Superior temporal gyrus (tissue), 1 donor: ENCODE measurements around the gene HPSE2.
"Not testable (repeated sequence)": the region's sequence is repeated elsewhere in the genome, so short reads cannot be mapped to it uniquely, and the experiment has no call there.

Source experiments
- DNase-seq: peaks from one replicate; pipeline ENCODE4 v3.0.0-alpha.2; 2016; ENCODE audit errors: extremely low spot score

The HPSE2 gene

GRCh38 chr10:99005254-99005653, 230.4 kb downstream of the HPSE2 start:
- no peak for DNase-seq

- DNase-seq, result no peak
These were observed 230.9 kb downstream of the HPSE2 start for GRCh38 chr10:99004738-99005137.

GRCh38 chr10:99002392-99002791, 233.3 kb downstream of the HPSE2 start:
- no peak for DNase-seq

GRCh38 chr10:98997596-98997995, 238.1 kb downstream of the HPSE2 start:
- no peak for DNase-seq

- DNase-seq, result no peak
These were observed 241.6 kb downstream of the HPSE2 start for GRCh38 chr10:98994030-98994429.

GRCh38 chr10:98983751-98984150, 251.9 kb downstream of the HPSE2 start:
- not testable (repeated sequence) for DNase-seq

- no peak for DNase-seq
These were observed 255.3 kb downstream of the HPSE2 start for GRCh38 chr10:98980353-98980752.

- DNase-seq, result no peak
These were observed 264.2 kb downstream of the HPSE2 start for GRCh38 chr10:98971464-98971863.

- no peak for DNase-seq
These were observed 268.1 kb downstream of the HPSE2 start for GRCh38 chr10:98967601-98968000.

- DNase-seq, result no peak
These were observed 272.0 kb downstream of the HPSE2 start for GRCh38 chr10:98963608-98964007.

GRCh38 chr10:98959379-98959778, 276.3 kb downstream of the HPSE2 start:
- no peak for DNase-seq

GRCh38 chr10:98957801-98958200, 277.9 kb downstream of the HPSE2 start:
- DNase-seq, result no peak

- DNase-seq, result no peak
These were observed 278.9 kb downstream of the HPSE2 start for GRCh38 chr10:98956576-98957260.

GRCh38 chr10:98953251-98953650, 282.4 kb downstream of the HPSE2 start:
- DNase-seq, result no peak

- no peak for DNase-seq
These were observed 284.2 kb downstream of the HPSE2 start for GRCh38 chr10:98951269-98952000.

- no peak for DNase-seq
These were observed 285.5 kb downstream of the HPSE2 start for GRCh38 chr10:98950106-98950505.

- DNase-seq, result no peak
These were observed 286.3 kb downstream of the HPSE2 start for GRCh38 chr10:98949306-98949705.

- no peak for DNase-seq
These were observed 292.0 kb downstream of the HPSE2 start for GRCh38 chr10:98943681-98944080.

- no peak for DNase-seq
These were observed 305.9 kb downstream of the HPSE2 start for GRCh38 chr10:98929709-98930108.

- DNase-seq, result no peak
These were observed 310.0 kb downstream of the HPSE2 start for GRCh38 chr10:98925651-98926050.

- DNase-seq, result no peak
These were observed 311.1 kb downstream of the HPSE2 start for GRCh38 chr10:98924526-98924925.

GRCh38 chr10:98921316-98921715, 314.3 kb downstream of the HPSE2 start:
- DNase-seq, result no peak

GRCh38 chr10:98920807-98921206, 314.8 kb downstream of the HPSE2 start:
- DNase-seq, result no peak
